NCI-H446 treated with DMSO at 0.1 percent for 48 hours (cell line): ENCODE results near the gene BACH1.

Source experiments
- DNase-seq: peaks from one replicate; lab custom pipeline; 2025; lab: John Stamatoyannopoulos, UW

The BACH1 gene

DNA sequence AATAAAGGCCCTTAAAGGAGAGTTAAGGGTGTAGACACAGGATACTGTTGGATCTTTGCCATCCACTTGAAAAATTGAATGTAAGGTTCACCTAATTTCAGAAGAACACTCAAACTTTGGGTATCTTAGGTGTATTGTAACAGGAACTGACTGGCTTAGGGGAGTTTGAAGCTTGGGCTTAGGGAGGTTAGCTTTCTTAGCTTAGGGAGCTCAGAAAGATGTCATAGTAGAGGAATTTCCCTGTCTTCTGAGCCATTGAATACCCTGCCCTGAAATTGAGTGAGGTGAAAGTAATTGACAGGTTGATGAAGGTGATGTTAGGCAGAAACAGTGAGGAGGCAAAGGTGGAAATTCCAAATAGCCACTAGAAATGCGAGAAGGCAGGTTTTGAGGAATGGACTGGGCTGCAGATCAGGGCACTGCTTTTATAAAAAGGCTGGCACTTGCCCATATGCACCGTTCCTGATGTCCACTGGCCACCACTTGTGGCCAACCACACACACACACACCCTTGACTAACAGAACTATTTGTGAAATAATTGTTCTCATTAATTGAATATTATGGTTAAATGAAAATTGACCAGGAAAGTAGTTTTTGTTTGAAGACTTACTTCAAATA is 16.5 kb downstream of the BACH1 start:
- DNase-seq = no peak

DNA sequence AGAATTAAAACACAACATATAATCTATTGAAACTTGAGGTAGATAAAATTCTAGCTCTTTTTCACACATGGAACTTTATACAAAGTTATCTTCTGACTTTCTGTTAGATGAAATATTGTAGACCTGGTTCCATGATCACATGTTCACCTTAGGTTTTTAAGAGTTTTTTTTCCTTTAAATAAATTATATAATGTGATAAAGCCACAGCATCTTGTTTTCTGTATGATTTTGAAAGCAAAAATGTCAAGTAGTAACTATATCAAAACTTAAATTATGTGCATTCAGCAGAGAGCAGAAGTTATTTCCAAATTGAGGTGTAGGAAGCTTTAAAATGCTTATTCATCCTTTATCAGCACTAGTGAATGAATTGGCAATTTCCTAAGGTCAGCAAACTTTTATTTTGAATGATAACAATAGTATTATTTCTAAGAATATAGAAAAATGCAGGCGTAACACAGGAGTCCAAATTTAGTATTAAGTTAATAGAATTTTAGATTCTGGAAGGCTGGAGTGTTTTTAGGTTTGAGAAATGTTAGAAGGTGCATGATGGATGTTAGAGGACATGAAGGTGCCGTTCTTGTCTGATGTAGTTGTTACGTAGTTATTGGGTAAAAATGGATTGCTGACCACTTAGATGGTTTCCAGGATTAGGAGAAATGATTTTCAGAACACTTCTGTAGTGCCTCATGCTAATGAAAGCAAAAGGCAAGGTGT is 17.5 kb downstream of the BACH1 start:
- DNase-seq = no peak

DNA sequence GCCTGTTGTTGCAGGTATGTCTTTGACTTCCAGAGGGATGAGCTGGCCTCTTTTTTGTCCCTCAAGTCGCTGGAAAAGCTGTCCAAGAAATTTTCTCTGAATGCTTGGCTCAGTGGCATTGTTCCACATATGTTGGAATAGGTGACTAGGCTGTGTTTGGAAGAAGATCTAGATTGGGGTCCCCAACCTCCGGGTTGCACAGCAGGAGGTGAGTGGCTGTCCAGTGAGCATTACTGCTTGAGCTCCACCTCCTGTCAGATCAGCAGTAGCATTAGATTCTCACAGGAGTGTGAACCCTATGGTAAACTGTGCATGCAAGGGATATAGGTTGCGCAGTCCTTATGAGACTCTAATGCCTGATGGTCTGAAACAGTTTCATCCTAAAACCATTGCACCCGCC is 18.1 kb downstream of the BACH1 start:
- DNase-seq = no peak

DNA sequence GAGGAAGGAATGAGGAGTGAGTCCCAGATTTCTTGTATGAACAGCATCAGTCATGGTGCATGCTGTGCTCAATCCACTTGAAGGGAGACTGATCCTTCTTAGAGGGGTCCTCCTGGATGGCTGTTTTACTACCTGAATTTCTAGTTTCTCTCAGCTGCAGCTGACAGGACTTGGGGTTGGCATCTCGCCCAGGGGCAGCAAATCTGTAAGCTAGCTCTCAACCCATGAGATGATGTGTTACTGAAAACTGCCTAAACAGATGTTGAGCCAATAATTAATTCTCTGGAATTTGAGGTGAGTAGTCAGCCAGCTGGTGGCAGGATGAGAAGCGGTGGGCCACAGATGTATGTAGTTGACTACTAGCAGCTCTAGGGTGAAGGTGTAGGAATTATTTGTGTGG is 19.6 kb downstream of the BACH1 start:
- peak; percentile 8 for DNase-seq

DNA sequence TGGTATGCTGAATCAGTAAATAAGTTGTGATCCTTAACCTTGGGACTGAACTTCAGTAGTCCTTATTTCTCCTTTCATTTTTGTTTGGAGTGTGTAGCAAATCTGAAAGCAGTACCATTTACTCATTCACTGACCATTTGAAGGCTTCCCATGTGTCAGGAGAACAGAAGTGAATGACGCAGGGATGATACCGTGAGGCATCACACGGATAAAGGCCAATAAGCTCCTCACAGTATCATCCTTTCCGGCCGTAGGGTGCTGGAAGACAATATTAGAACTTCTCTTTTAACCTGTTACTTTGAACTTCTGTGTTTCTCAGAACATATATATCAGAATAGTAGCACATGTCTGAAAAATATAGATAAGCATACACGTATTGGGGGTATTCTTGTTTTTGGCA is 21.3 kb downstream of the BACH1 start:
- DNase-seq = no peak

DNA sequence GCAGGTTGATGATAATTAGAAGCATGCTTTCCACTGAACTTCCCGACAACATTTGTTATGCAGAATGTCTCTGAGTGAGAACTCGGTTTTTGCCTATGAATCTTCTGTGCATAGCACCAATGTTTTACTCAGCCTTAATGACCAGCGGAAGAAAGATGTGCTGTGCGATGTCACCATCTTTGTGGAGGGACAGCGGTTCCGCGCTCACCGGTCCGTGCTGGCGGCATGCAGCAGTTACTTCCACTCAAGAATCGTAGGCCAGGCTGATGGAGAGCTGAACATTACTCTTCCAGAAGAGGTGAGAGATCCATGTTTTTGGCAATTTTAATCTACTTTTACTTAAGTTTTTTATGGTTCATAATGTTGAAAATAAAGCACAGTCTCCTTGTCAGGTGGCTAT is 22.5 kb downstream of the BACH1 start:
- DNase-seq = no peak

DNA sequence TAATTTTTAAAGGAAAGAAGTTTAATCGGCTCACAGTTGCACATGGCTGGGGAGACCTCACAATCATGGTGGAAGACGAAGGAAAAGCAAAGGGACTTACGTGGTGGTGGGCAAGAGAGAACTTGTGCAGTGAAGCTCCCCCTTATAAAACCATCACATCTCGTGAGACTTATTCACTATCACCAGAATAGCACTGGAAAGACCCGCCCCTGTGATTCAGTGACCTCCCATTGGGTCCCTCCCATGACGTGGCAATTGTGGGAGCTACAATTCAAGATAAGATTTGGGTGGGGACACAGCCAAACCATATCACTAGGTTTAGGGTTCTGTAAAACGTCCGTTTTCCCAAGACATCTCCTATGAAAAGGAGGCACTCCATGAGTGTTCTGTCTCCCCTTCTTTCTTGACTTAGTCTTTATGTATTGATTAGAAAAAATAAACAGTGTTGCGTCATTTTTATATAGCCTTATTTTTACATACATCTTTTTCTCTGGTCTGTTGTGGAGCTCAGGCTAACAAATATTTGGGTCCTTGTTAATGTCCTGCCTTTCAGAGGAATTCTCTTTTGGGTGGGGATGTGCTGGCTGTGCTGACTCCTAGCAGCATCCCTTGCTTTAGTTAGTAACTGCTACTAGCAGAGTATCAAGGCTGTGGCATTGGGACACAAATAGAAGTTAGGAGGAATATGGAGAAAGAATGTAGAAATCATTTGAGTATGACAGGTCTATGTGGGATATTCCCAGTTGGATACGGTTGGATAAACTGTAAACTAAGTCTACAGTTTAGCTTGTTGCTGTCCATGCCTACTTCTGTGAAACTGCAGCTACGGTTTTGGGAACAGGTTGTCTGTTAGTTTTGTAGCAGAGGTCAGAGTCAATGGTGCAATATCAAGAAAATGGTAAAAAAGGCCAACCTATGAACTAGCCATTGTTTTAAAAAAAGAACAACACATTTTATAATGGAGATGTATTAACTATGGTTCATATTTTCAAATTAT is 23.5 kb downstream of the BACH1 start:
- no peak for DNase-seq

DNA sequence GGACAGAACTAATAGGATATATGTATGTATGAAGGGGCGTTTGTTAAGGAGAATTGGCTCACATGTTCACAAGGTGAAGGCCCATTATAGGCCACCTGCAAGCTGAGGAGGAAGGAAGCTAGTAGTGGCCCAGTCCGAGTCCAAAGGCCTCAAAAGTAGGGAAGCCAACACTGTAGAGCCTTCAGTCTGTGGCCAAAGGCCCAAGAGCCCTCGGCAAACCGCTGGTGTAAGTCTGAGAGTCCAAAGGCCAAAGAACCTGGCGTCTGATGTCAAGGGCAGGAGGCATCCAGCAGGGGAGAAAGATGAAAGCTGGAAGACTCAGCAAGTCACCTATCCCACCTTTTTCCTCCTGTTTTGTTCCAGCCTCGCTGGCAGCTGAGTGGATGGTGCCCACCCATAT is 24.5 kb downstream of the BACH1 start:
- no peak for DNase-seq

DNA sequence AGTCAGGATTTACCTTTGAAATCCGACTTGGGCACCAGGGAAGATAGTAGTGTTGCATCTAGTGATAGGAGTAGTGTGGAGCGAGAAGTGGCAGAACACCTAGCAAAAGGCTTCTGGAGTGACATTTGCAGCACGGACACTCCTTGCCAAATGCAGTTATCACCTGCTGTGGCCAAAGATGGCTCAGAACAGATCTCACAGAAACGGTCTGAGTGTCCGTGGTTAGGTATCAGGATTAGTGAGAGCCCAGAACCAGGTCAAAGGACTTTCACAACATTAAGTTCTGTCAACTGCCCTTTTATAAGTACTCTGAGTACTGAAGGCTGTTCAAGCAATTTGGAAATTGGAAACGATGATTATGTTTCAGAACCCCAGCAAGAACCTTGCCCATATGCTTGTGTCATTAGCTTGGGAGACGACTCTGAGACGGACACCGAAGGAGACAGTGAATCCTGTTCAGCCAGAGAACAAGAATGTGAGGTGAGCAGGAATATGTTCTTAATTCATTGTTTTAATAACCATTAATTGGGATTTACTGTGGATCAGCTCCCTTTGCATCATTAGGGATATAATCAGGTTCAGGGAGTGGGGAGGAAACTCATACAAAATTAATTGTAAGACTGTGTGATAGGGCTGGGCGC is 28.3 kb downstream of the BACH1 start:
- no peak for DNase-seq

DNA sequence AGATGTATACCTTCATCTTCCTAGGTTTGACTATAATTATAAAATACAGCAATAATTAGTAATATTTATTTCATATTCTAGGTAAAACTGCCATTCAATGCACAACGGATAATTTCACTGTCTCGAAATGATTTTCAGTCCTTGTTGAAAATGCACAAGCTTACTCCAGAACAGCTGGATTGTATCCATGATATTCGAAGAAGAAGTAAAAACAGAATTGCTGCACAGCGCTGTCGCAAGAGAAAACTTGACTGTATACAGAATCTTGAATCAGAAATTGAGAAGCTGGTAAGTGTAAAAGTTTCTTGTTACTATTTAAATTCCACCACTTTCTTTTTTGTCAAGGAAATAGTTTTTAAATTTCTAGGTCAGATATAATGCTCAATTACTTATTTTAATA is 30.7 kb downstream of the BACH1 start:
- DNase-seq = no peak

DNA sequence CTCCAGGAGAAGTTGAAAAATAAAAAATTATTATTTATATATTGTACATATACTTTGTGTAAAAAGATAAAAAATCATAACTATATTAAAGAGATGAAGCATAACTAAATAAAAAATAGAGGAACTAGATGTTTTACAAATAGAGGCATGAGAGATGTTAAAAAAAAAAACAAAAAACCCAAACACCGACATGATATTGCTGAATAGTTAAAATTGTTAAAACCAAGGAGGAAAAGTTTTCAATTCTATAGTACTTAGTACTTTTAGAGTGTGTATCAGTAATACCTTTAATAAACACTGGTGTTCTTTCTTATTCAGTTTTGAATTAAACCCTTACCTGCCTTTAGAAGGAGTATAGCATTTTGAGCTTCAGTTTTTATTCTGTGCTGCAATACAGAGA is 32.1 kb downstream of the BACH1 start:
- DNase-seq = no peak

DNA sequence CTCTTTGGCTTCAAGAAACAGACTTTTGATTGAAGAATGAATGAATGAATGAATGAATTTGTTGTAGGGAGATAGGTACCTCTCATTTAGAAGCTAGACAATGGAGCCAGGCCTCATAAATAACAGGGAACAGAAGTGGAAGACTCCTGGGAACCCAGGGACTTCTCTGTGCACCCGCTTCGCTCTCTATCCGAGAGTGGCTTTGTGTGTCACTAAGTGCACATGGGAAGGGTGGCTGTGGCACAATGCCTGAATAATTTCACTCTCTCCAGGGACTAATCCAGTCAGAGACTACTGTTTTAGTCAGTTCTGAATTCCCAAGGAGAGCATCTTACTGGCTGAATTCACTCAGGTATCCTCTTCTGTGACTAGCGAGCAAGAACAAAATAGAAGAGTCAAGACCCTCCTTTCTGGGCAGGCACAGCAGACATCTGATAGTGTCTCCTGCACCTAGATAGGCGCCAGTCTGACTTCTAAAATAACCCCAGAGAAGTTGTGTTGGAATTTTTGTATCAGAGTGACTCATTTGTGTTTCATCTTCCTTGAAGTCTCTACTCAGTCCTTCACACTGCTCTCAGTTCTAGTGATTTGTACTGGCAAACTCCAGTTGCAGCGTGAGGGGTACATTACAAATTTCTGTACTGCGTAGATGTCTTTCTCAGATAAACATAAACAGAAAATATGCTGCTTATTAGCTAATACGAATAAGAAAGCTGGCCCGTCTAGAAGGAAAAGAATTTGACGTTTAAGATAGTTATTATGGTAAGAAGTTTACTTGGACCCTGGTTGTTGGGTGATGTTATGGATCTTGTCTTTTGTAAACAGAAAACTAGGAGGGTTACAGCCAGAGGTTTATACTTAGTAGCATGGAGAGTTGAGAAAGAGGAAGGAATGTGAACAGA is 34.0 kb downstream of the BACH1 start:
- no peak for DNase-seq

DNA sequence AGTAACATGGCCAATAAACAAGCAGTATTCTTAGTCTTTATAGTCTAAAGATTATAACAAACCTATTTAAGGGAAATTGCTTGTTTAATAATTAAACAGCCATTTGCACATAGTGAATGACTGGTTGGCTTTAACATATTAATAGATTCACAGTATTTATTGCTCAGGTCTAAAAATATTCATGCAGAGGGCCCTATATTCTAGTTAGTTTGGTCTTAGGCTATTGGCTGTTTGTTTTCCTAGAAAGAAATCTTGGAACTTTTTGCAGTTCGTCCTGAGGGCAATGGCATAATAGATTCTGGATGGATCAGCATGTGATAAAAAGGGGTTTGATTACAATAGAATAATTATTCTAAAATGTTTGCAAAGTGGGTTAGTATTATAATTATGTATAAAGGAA is 34.7 kb downstream of the BACH1 start:
- no peak for DNase-seq

DNA sequence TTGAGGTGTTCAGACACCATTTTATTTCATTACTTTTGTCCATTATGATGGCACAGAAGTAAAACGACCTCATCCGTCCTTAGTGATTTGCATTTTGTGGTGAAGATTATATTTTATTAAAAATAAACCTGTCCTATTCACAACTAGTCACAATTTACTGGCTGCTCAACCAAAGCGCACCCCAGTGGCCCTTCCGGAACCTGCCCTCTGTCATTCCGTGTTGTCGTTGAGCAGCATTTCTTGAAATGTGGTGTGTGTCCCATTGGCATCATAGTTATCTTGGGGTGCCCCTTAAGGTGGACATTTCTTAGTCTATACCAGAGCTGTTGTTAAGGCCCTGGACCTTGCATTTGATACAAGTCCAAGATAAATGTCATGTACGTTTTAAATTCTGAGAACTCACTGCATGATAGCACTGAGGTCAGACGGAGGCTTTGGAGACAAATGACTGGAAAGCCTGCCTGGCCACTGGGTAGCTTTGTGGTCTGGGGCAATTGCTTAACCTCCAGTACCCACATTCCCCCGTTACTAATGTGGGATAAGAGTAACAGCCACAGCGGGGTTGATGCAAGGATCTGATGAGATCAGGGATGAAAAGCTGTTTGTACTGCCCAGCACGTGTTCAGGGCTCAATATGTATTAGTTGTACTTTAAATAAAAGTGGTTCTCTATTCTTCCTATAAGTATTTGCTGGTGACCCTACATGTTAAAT is 36.2 kb downstream of the BACH1 start:
- no peak for DNase-seq

DNA sequence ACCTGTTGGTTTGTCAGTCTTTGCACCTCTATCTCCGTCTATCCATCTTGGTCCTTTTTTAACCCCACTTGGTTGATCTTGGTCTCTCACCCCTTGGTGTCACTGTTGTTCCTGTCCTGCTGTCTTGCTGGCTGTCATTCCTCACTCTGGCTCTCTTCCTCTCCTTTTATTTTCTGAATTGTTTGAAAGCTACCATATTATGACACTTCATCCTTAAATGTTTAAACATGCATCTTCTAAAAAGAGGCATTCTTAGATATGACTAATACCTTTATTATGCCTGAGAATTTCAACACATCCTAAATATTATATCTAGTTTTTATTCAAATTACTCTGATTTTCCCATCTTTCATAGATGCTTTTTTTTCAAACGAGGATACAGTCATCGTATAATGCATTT is 37.0 kb downstream of the BACH1 start:
- no peak for DNase-seq

DNA sequence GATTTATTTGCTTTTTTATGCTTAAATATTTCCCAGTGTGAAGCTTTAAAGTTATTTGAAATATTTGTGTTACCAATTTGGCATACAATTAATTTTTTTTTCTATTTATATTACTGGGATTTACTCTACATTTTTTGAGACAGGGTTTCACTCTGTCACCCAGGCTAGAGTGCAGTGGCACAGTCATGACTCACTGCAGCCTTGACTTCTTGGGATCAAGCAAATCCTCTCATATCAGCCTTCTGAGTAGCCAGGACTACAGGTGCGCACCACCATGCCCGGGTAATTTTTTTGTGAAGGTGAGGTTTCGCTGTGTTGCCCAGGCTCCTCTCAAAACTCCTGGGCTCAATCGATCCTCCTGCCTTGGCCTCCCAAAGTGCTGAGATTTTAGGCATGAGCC is 39.5 kb downstream of the BACH1 start:
- DNase-seq = no peak

DNA sequence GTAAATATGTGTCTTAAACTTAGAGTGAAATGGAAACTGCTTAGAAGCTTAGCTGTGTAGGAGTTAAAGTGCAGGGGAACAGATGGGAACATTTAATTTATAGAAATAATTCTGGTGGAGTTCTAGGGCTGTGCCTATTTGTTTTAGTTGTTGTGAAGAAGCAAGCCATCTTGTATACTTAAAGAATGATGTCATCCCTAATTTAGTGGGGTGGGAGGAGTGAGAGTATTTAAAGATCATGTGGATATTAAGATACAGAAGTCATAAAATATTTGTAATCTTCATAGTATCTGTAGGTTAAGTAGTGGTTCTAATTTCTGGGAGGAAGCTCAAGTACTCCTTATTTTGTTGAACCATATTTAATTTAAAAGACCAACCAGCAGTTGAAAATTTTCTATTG is 41.5 kb downstream of the BACH1 start:
- DNase-seq = peak; percentile 26

DNA sequence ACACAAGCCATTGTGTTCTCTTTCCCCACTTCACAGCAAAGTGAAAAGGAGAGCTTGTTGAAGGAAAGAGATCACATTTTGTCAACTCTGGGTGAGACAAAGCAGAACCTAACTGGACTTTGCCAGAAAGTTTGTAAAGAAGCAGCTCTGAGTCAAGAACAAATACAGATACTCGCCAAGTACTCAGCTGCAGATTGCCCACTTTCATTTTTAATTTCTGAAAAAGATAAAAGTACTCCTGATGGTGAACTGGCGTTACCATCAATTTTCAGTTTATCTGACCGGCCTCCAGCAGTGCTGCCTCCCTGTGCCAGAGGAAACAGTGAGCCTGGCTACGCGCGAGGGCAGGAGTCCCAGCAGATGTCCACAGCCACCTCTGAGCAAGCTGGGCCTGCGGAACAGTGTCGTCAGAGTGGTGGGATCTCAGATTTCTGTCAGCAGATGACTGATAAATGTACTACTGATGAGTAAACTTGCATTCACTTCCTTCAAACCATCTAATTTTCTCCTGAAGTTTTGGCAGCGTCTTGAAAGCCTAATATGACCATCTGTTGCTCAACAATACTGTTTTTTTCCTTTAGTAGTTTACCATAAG is 43.7 kb downstream of the BACH1 start:
- DNase-seq = peak; percentile 99

DNA sequence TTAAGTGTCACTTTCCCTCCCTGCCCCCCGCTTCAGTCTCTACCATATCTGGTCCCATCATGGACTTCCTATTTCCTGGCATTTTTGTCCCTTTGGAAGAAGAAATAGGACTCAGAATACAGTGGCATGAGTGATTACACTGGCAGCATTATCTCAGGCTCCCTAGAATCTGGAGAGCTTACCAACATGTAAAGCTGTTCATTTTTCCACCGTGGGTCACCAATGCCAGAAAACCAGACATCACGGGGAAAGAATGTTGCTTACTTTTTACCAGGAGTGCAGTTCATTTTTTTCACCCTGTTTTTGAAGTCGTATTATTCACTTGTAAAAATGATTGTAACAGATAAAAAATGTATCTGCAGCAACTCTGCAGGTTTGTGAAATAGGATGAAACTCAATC is 44.8 kb downstream of the BACH1 start:
- peak; percentile 23 for DNase-seq

DNA sequence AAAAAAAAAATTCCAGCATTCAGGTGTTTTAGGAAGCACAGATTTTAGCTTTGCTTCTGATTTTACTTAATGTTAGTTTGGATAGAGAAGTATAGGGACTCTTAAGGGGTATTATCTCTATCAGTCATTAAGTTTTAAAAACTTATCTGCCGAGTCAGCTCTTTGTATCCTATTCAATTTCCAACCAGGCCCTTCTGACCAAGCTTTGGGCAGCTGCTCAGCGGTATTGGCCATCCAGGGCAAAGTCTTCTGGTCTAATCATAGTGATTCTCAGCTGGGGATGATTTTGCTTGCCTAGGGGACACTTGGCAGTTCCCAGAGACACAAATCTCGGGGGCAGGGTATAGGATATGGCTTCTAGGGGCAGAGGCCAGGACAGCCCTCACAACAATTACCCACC is 47.6 kb downstream of the BACH1 start:
- no peak for DNase-seq
